Measurements from ENCODE around the gene AKAP11. TPM values are rescaled to one million over a fixed set of nuclear protein-coding genes. Genes with fewer than 3 reads are reported as not detected.
A peak's percentile ranks its signal among the peaks of the same experiment; 100 is the strongest.
"Not testable (repeated sequence)": the region's sequence is repeated elsewhere in the genome, so short reads cannot be mapped to it uniquely, and the experiment has no call there.

Gene AKAP11, protein sequence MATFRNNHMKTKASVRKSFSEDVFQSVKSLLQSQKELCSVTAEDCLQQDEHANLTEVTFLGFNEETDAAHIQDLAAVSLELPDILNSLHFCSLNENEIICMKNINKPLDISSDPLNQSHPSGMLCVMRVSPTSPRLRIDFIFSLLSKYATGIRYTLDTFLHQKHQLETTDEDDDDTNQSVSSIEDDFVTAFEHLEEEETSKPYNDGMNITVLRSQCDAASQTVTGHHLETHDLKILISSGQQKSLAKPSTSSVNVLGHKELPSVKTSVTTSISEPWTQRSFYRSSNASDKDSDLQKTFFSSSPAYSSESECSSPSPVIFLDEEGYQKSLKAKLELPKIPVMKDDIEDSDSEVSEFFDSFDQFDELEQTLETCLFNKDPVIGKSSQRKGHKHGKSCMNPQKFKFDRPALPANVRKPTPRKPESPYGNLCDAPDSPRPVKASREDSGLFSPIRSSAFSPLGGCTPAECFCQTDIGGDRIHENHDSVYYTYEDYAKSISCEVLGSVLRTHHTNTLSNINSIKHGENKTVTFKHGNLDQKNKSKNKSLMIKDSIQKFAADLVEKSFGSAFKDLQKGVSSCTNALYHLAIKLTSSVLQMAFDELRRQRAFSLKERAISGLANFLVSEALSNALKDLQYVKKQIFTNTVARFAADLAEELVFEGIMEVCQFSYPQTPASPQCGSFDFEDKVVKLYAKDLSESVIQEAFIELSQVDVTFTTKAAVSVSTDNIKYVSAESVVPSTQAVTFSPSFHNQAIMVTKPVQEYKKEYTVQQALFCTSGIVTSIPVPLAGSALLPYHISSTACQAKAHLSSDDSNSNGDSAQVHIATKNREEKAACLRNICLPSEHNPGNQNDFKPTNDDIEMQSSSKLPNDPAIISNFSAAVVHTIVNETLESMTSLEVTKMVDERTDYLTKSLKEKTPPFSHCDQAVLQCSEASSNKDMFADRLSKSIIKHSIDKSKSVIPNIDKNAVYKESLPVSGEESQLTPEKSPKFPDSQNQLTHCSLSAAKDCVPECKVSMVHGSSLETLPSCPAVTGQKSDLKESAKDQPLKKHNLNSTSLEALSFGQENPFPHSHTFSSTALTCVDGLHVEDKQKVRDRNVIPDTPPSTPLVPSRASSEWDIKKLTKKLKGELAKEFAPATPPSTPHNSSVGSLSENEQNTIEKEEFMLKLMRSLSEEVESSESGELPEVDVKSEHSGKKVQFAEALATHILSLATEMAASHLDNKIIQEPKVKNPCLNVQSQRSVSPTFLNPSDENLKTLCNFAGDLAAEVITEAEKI (N-terminal part only)
- 19.7 and 31.5 TPM in 2 replicates for total RNA-seq (ENCODE audit: low replicate concordance)

DNA sequence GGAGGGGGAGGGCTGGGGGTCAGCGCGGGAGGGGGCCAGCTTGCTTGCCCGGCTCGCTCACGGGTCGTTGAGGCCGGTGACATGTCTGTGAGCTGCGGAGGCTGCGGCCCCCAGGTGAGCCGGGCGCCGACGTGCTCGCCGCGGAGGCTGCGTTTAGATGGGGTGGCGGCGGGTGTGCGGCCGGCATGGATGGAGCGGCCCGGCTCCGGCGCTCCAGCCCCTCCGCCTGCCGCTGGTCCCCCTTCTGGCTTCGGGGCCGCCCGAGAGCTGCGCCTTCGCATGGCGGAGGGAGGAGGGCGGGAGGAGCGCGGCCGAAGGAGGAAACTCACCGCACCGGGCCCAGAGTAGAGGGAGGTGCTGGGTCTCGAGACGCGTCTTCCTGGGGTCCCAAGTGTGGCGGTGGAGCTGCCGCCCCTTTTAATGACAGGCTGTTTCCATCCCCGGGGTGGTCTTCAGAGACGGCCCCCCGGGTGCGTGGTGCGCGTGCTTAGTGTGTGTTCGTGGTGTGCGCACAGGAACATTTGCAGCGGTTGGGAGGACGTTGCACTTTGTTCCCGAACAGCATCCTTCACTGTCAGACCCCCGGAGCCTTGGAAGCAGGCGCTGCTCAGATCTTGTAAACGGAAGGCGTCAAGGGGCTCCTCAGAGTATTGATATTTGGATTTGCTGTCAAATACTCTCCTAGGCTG is at the start of gene AKAP11:
AKAP11 (plus strand) TSS at position 38 of the 689 bp plus-strand sequence. CDS start 14,197 bp downstream, outside the sequence.
- Histone ChIP-seq H3K9ac (peak within 1 kb of the TSS; percentile 64), H3F3A (ENCODE audit: low read depth) (peaks cover 21% of the 10 kb centered on the region), H3K27ac (peak within 1 kb of the TSS; percentile 65), H2AFZ (replicated peaks) (peak within 1 kb of the TSS; percentile 95), H3K36me3 (no peaks in the 10 kb centered on the region), H4K20me1 (ENCODE audit: low read depth) (peaks cover 24% of the 10 kb centered on the region), H3K27me3 (no peaks in the 10 kb centered on the region), H3K4me3 (peak within 1 kb of the TSS; percentile 82), H3K79me2 (ENCODE audit: low read depth) (peaks cover 52% of the 10 kb centered on the region), H3K4me1 (peaks cover 19% of the 10 kb centered on the region), H3K4me2 (peak within 1 kb of the TSS; percentile 90), H3K9me3 (ENCODE audit: low read depth) (peaks cover 5% of the 10 kb centered on the region)
- H3K9me3 Mint-ChIP-seq: peaks cover 8% of the 10 kb centered on the region
- TF ChIP-seq EZH2 (IDR thresholded peaks at IDR 0.05) (no peak), EZH2phosphoT487 (IDR thresholded peaks at IDR 0.05) (no peak)
- TF ChIP-seq, protein P1, sequence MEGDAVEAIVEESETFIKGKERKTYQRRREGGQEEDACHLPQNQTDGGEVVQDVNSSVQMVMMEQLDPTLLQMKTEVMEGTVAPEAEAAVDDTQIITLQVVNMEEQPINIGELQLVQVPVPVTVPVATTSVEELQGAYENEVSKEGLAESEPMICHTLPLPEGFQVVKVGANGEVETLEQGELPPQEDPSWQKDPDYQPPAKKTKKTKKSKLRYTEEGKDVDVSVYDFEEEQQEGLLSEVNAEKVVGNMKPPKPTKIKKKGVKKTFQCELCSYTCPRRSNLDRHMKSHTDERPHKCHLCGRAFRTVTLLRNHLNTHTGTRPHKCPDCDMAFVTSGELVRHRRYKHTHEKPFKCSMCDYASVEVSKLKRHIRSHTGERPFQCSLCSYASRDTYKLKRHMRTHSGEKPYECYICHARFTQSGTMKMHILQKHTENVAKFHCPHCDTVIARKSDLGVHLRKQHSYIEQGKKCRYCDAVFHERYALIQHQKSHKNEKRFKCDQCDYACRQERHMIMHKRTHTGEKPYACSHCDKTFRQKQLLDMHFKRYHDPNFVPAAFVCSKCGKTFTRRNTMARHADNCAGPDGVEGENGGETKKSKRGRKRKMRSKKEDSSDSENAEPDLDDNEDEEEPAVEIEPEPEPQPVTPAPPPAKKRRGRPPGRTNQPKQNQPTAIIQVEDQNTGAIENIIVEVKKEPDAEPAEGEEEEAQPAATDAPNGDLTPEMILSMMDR (IDR thresholded peaks at IDR 0.05): no peak
- H3K27me3 Mint-ChIP-seq (ENCODE audit: insufficient read depth, low read depth): peaks cover 2% of the 10 kb centered on the region
- peak; percentile 84 for DNase-seq (ENCODE audit: low spot score)
- peak within 1 kb of the TSS; percentile 97 for H3K27ac Mint-ChIP-seq
- H3K4me3 Mint-ChIP-seq: peak within 1 kb of the TSS; percentile 98
- H3K36me3 Mint-ChIP-seq: peaks cover 3% of the 10 kb centered on the region
- H3K4me1 Mint-ChIP-seq: peaks cover 25% of the 10 kb centered on the region

DNA sequence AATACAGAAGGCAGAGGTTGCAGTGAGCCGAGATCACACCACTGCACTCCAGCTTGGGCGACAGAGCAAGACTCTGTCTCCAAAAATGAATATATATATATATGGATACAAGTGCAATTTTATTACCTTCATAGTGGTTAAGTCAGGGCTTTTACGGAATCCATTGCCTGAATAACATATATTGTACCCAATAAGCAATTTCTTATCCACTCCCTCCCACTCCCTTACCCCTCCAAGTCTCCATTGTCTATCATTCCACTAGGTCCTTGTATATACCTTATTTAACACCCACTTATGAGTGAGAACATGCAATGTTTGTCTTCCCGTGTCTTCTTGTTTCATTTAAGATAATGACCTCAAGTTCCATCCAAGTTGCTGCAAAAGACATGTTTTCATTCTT is 48.3 kb upstream of the AKAP11 start:
- Histone ChIP-seq H4K20me1 (ENCODE audit: low read depth) (no peaks in the 10 kb centered on the region), H3K36me3 (peaks cover under 1% of the 10 kb centered on the region), H3F3A (ENCODE audit: low read depth) (no peaks in the 10 kb centered on the region), H3K27ac (no peak overlapping the region), H3K4me1 (no peaks in the 10 kb centered on the region), H3K4me3 (no peak overlapping the region), H3K9ac (no peak overlapping the region), H3K79me2 (ENCODE audit: low read depth) (no peaks in the 10 kb centered on the region), H3K4me2 (no peak overlapping the region), H2AFZ (replicated peaks) (no peak overlapping the region), H3K27me3 (no peaks in the 10 kb centered on the region), H3K9me3 (ENCODE audit: low read depth) (no peaks in the 10 kb centered on the region)
- no peak overlapping the region for H3K27ac Mint-ChIP-seq
- no peak for DNase-seq (ENCODE audit: low spot score)
- peaks cover 9% of the 10 kb centered on the region for H3K36me3 Mint-ChIP-seq
- H3K4me3 Mint-ChIP-seq: no peak overlapping the region
- TF ChIP-seq EZH2 (IDR thresholded peaks at IDR 0.05) (no peak), EZH2phosphoT487 (IDR thresholded peaks at IDR 0.05) (no peak)
- TF ChIP-seq, protein P1 (IDR thresholded peaks at IDR 0.05): no peak
- no peaks in the 10 kb centered on the region for H3K9me3 Mint-ChIP-seq
- no peaks in the 10 kb centered on the region for H3K27me3 Mint-ChIP-seq (ENCODE audit: insufficient read depth, low read depth)
- no peaks in the 10 kb centered on the region for H3K4me1 Mint-ChIP-seq

DNA sequence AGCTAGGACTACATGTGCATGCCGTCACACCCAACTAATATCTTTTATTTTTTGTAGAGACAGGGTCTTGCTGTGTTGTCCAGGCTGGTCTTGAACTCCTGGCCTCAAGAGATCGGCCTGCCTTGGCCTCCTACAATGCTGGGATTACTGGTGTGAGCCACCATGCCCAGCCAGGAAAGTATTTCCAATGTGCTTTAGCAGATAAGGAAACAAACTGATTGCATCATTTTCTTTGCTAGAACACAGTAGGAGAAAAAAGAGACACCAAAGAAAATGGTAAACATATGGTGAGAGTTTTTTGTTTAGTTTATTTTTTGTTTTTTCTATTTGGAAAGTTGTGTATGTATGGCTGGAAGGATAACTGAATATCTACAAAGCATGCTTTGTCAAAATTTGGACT is 46.9 kb upstream of the AKAP11 start:
- no peak for DNase-seq (ENCODE audit: low spot score)
- H3K36me3 Mint-ChIP-seq: peaks cover 9% of the 10 kb centered on the region
- no peak overlapping the region for H3K4me3 Mint-ChIP-seq
- Histone ChIP-seq H3F3A (ENCODE audit: low read depth) (no peaks in the 10 kb centered on the region), H2AFZ (replicated peaks) (no peak overlapping the region), H3K4me3 (no peak overlapping the region), H3K27me3 (no peaks in the 10 kb centered on the region), H3K4me1 (no peaks in the 10 kb centered on the region), H3K9me3 (ENCODE audit: low read depth) (no peaks in the 10 kb centered on the region), H3K79me2 (ENCODE audit: low read depth) (no peaks in the 10 kb centered on the region), H3K27ac (no peak overlapping the region), H4K20me1 (ENCODE audit: low read depth) (no peaks in the 10 kb centered on the region), H3K36me3 (peaks cover 11% of the 10 kb centered on the region), H3K4me2 (no peak overlapping the region), H3K9ac (no peak overlapping the region)
- no peaks in the 10 kb centered on the region for H3K4me1 Mint-ChIP-seq
- TF ChIP-seq EZH2 (IDR thresholded peaks at IDR 0.05) (no peak), EZH2phosphoT487 (IDR thresholded peaks at IDR 0.05) (no peak)
- TF ChIP-seq, protein P1 (IDR thresholded peaks at IDR 0.05): no peak
- H3K9me3 Mint-ChIP-seq: no peaks in the 10 kb centered on the region
- H3K27me3 Mint-ChIP-seq (ENCODE audit: insufficient read depth, low read depth): no peaks in the 10 kb centered on the region
- H3K27ac Mint-ChIP-seq: no peak overlapping the region

DNA sequence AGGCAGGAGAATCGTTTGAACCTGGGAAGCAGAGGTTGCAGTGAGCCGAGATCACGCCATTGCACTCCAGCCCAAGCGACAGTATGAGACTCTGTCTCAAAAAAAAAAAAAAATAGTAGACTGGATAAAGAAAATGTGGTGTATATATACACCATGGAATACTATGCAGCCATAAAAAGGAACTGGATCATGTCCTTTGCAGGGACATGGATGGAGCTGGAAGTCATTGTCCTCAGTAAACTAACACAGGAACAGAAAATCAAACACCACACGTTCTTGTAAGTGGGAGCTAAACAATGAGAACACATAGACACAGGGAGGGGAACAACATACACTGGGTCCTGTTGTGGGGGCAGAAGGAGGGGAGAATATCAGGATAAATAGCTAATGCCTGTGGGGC is 45.2 kb upstream of the AKAP11 start:
- peaks cover 11% of the 10 kb centered on the region for H3K36me3 ChIP-seq
- H3K36me3 Mint-ChIP-seq; H3K4me1 Mint-ChIP-seq; H3K9me3 ChIP-seq (ENCODE audit: low read depth); H3K4me3 Mint-ChIP-seq; H3K9me3 Mint-ChIP-seq; H3K4me3 ChIP-seq; H3F3A ChIP-seq (ENCODE audit: low read depth); H3K27me3 Mint-ChIP-seq (ENCODE audit: insufficient read depth, low read depth); H4K20me1 ChIP-seq (ENCODE audit: low read depth); H3K27ac ChIP-seq; H2AFZ ChIP-seq (replicated peaks); H3K27me3 ChIP-seq; H3K79me2 ChIP-seq (ENCODE audit: low read depth); DNase-seq (ENCODE audit: low spot score); H3K27ac Mint-ChIP-seq; H3K4me1 ChIP-seq; H3K9ac ChIP-seq; H3K4me2 ChIP-seq: not testable (repeated sequence)

Data from neural progenitor cell (in vitro differentiated cells).